ACC112 (cell line): ENCODE measurements around the gene MAP1S.

Experiments used
- H2AFZ ChIP-seq: fragments of 200-600 bp; sonication (generic); one replicate; pipeline ENCODE4 v1.6.0; 2017; ENCODE audit warnings: antibody characterized with exemption, low read length; ENCODE audit not compliant: unreplicated experiment
- H3K27ac ChIP-seq: fragments of 200-600 bp; sonication (generic); 2 replicates; pipeline ENCODE4 v1.5.1; 2014; ENCODE audit warnings: low read depth, mild to moderate bottlenecking, antibody characterized with exemption, low read length, moderate library complexity
- H3K27me3 ChIP-seq: fragments of 200-600 bp; sonication (generic); 2 replicates; pipeline ENCODE4 v1.6.1; 2014; ENCODE audit warnings: mild to moderate bottlenecking, antibody characterized with exemption, low read length, moderate library complexity, mixed read lengths; ENCODE audit not compliant: insufficient read depth
- H3K36me3 ChIP-seq: fragments of 200-600 bp; sonication (generic); 2 replicates; pipeline ENCODE4 v1.6.1; 2016; ENCODE audit warnings: mild to moderate bottlenecking, antibody characterized with exemption, low read length, moderate library complexity, mixed read lengths; ENCODE audit not compliant: insufficient read depth
- H3K4me1 ChIP-seq: fragments of 200-600 bp; sonication (generic); one replicate; pipeline ENCODE4 v1.6.1; 2016; ENCODE audit warnings: low read length, mixed read lengths; ENCODE audit not compliant: insufficient read depth, unreplicated experiment, control insufficient read depth
- H3K4me3 ChIP-seq: fragments of 200-600 bp; sonication (generic); 2 replicates; pipeline ENCODE4 v1.5.1; 2014; ENCODE audit warnings: mild to moderate bottlenecking, low read depth, low read length
- H3K79me2 ChIP-seq: fragments of 200-600 bp; sonication (generic); one replicate; pipeline ENCODE4 v1.6.0; 2016; ENCODE audit warnings: low read length; ENCODE audit not compliant: control insufficient read depth, unreplicated experiment, insufficient read depth

Gene MAP1S

DNA sequence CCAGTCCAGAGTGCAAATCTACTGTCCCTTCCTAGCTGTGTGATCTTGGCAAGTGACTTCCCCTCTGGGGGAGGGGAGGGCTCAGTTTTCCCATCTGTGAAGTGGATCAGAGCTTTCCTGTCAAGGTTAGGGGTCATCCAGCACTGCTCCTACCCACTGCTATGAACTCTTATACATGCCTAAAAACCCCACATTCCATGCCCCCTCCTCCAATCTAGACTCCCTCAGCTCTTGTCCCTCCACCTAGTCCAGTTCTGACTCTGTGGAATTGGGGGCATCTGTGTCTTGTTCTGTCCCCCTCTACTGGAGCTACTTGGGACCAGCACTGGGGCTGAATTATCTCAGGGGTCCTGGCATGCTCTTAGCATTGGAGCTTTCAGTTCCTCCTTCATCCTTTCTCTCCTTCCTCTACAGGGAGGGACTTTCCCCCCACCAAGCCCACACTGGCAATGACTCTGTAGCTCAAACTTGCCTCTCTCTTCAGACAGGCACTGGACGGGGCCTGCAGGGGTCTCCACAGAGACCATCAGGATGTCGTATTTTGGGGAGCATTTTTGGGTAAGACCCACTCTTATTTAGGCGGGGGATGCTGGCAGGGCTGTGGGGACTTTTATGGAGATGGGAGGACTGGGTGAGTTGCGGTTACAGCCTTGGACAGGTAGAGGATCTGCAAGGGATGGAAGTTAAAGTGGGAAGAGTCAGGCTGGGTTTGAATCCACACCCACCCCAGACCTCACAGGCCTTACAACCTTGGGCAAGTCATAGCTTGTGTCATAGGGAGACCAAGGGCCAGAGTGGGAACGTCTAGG is 35.6 kb downstream of the MAP1S start:
- Histone ChIP-seq H3K27ac (no peak overlapping the region), H3K36me3 (no peaks in the 10 kb centered on the region), H3K79me2 (no peaks in the 10 kb centered on the region), H3K4me1 (peaks cover 6% of the 10 kb centered on the region), H2AFZ (no peak overlapping the region), H3K27me3 (no peaks in the 10 kb centered on the region), H3K4me3 (no peak overlapping the region)

GRCh38 chr19:17755443-17755890 is 36.2 kb downstream of the MAP1S start:
- H3K4me3 ChIP-seq, result no peak overlapping the region
- H3K79me2 ChIP-seq, result no peaks in the 10 kb centered on the region
- no peaks in the 10 kb centered on the region for H3K36me3 ChIP-seq
- no peak overlapping the region for H2AFZ ChIP-seq
- peaks cover 6% of the 10 kb centered on the region for H3K4me1 ChIP-seq
- H3K27me3 ChIP-seq, result no peaks in the 10 kb centered on the region
- H3K27ac ChIP-seq, result no peak overlapping the region

DNA sequence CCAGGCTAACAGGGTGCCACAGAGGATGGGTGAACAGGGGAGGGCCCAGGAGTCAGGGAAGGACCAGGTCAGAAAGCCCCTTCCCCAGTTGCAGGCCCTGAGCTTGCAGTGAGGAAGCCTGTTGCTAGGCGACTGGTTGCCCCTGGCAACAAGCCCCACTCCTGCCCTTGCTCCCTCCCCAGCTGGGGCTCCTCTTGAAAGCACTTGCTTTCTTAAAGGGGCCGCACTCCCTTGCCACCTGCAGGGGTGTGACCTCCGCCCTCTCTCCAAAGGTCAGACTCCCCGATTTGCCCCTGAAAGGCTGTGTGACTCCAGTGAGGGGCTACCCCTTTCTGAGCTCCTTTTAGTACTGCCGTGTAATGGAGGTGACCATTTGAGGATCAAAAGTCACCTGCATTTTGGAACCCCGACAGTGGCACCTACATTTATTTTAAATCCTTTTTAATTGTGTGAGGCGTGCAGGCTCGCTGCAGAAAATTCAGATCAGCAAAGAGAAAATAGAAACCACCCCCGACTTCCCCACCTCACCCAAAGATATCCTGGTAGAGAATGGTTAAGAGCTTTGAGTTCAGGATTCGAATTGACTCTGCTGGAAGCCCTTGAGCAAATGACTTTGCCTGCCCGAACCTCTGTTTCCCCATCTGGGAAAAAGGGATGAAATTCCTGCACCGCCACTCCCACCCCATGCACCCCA is 36.8 kb downstream of the MAP1S start:
- Histone ChIP-seq H2AFZ (no peak overlapping the region), H3K36me3 (no peaks in the 10 kb centered on the region), H3K79me2 (no peaks in the 10 kb centered on the region), H3K27me3 (no peaks in the 10 kb centered on the region), H3K4me3 (no peak overlapping the region), H3K27ac (no peak overlapping the region), H3K4me1 (peaks cover 6% of the 10 kb centered on the region)

GRCh38 chr19:17757125-17757524 is 37.8 kb downstream of the MAP1S start:
- Histone ChIP-seq H3K4me3 (no peak overlapping the region), H3K27me3 (no peaks in the 10 kb centered on the region), H3K27ac (no peak overlapping the region), H2AFZ (no peak overlapping the region), H3K36me3 (no peaks in the 10 kb centered on the region), H3K79me2 (no peaks in the 10 kb centered on the region), H3K4me1 (peaks cover 6% of the 10 kb centered on the region)

DNA sequence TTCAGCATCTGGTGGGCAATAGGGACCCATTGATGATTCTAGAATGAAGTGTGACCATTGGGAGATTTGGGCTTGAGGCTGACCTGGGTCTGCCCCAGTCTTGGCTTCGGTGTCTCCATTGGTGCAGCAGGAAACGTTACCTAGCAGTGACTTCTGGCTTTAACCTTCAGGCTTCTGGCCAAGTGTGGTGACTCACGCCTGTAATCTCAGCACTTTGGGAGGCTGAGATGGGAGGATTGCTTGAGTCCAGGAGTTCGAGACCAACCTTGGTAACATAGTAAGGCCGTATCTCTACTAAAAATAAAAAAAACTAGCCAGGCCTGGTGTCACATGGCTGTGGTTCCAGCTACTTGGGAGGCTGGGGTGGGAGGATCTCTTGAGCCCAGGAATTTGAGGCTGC is 39.2 kb downstream of the MAP1S start:
- Histone ChIP-seq H2AFZ (no peak overlapping the region), H3K27ac (no peak overlapping the region), H3K4me1 (peaks cover 6% of the 10 kb centered on the region), H3K79me2 (no peaks in the 10 kb centered on the region), H3K4me3 (no peak overlapping the region), H3K27me3 (no peaks in the 10 kb centered on the region), H3K36me3 (no peaks in the 10 kb centered on the region)

GRCh38 chr19:17761148-17761547 is 41.9 kb downstream of the MAP1S start:
- Histone ChIP-seq H2AFZ (no peak overlapping the region), H3K27me3 (no peaks in the 10 kb centered on the region), H3K4me1 (no peaks in the 10 kb centered on the region), H3K36me3 (no peaks in the 10 kb centered on the region), H3K27ac (no peak overlapping the region), H3K79me2 (no peaks in the 10 kb centered on the region), H3K4me3 (no peak overlapping the region)

DNA sequence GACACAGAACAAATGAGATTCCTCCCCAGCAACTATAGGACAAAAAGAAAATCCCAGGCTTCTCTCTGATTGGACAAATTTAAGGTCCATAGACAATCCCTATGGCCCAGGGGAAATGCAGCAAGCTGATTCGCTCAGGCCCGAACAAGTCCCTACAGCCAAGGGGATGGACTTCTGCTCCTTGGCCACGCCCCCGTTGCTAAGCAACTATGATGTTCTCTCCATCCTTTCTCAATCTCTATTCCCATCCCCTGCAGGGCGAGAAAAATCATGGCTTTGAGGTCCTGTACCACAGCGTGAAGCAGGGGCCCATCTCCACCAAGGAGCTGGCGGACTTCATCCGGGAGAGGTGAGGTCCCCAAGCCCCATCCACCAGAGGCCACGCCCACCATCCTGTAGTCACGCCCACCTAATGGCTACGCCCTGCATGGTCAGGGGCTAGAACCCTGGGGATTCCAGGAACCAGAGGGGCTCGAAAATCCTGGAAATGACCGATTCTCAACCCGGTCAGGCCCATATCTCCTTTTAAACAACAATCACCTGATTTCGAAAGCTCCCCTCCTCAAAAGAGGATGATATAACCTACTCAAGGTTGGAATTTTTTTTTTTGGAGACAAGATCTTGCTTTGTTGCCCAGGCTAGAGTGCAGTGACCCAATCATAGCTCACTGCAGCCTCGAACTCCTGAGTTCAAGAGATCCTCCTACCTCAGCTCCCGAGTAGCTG is 43.4 kb downstream of the MAP1S start:
- H3K27me3 ChIP-seq, result no peaks in the 10 kb centered on the region
- no peaks in the 10 kb centered on the region for H3K79me2 ChIP-seq
- no peak overlapping the region for H3K4me3 ChIP-seq
- no peak overlapping the region for H3K27ac ChIP-seq
- no peak overlapping the region for H2AFZ ChIP-seq
- peaks cover 3% of the 10 kb centered on the region for H3K4me1 ChIP-seq
- no peaks in the 10 kb centered on the region for H3K36me3 ChIP-seq

- H3K36me3 ChIP-seq, result no peaks in the 10 kb centered on the region
- H3K27ac ChIP-seq, result no peak overlapping the region
Measured at GRCh38 chr19:17764348-17764747, 45.1 kb downstream of the MAP1S start.

GRCh38 chr19:17765069-17765618 is 45.9 kb downstream of the MAP1S start:
- Histone ChIP-seq H3K27me3 (no peaks in the 10 kb centered on the region), H3K4me3 (no peak overlapping the region), H3K4me1 (peaks cover 3% of the 10 kb centered on the region), H2AFZ (no peak overlapping the region), H3K27ac (no peak overlapping the region), H3K36me3 (no peaks in the 10 kb centered on the region), H3K79me2 (no peaks in the 10 kb centered on the region)

More at GRCh38 chr19:17764348-17764747, 45.1 kb downstream of the MAP1S start:
- no peaks in the 10 kb centered on the region for H3K79me2 ChIP-seq
- H3K27me3 ChIP-seq, result no peaks in the 10 kb centered on the region
- no peak overlapping the region for H3K4me3 ChIP-seq
- peaks cover 3% of the 10 kb centered on the region for H3K4me1 ChIP-seq
- no peak overlapping the region for H2AFZ ChIP-seq

- H3K4me1 ChIP-seq, result peaks cover 3% of the 10 kb centered on the region
- H2AFZ ChIP-seq, result no peak overlapping the region
- no peaks in the 10 kb centered on the region for H3K27me3 ChIP-seq
- H3K4me3 ChIP-seq, result peak overlapping the region; percentile 62; the same call in 1 of the 2 replicates
- H3K36me3 ChIP-seq, result no peaks in the 10 kb centered on the region
- no peaks in the 10 kb centered on the region for H3K79me2 ChIP-seq
- no peak overlapping the region for H3K27ac ChIP-seq
Measured at GRCh38 chr19:17766543-17767131, 47.4 kb downstream of the MAP1S start.
